ENCODE measurements around the gene PSMB8.

Gene PSMB8

GRCh38 chr6:32857156-32857891 is 13.5 kb upstream of the PSMB8 start:
- no peak overlapping the region for H3K4me2 ChIP-seq (ENCODE audit: low read length)
- no peaks in the 10 kb centered on the region for H3K36me3 ChIP-seq (ENCODE audit: control insufficient read depth, insufficient read depth, low read length)
- H3K27ac ChIP-seq, result no peak overlapping the region
- H3K4me1 ChIP-seq, result peaks cover 5% of the 10 kb centered on the region
- H2AFZ ChIP-seq, result no peak overlapping the region
- H3K4me3 ChIP-seq (ENCODE audit: low read depth, low read length), result no peak overlapping the region
- H3K9ac ChIP-seq, result no peak overlapping the region
- H3K9me3 ChIP-seq (ENCODE audit: control insufficient read depth, low read length), result no peaks in the 10 kb centered on the region
- no peaks in the 10 kb centered on the region for H3K79me2 ChIP-seq
- TF ChIP-seq, protein P1, sequence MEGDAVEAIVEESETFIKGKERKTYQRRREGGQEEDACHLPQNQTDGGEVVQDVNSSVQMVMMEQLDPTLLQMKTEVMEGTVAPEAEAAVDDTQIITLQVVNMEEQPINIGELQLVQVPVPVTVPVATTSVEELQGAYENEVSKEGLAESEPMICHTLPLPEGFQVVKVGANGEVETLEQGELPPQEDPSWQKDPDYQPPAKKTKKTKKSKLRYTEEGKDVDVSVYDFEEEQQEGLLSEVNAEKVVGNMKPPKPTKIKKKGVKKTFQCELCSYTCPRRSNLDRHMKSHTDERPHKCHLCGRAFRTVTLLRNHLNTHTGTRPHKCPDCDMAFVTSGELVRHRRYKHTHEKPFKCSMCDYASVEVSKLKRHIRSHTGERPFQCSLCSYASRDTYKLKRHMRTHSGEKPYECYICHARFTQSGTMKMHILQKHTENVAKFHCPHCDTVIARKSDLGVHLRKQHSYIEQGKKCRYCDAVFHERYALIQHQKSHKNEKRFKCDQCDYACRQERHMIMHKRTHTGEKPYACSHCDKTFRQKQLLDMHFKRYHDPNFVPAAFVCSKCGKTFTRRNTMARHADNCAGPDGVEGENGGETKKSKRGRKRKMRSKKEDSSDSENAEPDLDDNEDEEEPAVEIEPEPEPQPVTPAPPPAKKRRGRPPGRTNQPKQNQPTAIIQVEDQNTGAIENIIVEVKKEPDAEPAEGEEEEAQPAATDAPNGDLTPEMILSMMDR (IDR thresholded peaks at IDR 0.05), result no peak
- H3K27me3 ChIP-seq (ENCODE audit: control insufficient read depth, insufficient read depth, low read length), result no peaks in the 10 kb centered on the region

- H3K9ac ChIP-seq, result no peak overlapping the region
These were observed 11.8 kb upstream of the PSMB8 start for GRCh38 chr6:32855467-32856174.

GRCh38 chr6:32854376-32855178 is 10.7 kb upstream of the PSMB8 start:
- Histone ChIP-seq H3K4me1 (peaks cover 5% of the 10 kb centered on the region), H2AFZ (peak overlapping the region; percentile 99), H3K9ac (no peak overlapping the region), H3K9me3 (ENCODE audit: control insufficient read depth, low read length) (no peaks in the 10 kb centered on the region), H3K79me2 (no peaks in the 10 kb centered on the region), H3K27ac (peak overlapping the region; percentile 93), H3K4me2 (ENCODE audit: low read length) (peak overlapping the region; percentile 100), H3K4me3 (ENCODE audit: low read depth, low read length) (peak overlapping the region; percentile 89), H3K27me3 (ENCODE audit: control insufficient read depth, insufficient read depth, low read length) (no peaks in the 10 kb centered on the region), H3K36me3 (ENCODE audit: control insufficient read depth, insufficient read depth, low read length) (no peaks in the 10 kb centered on the region)
- TF ChIP-seq, protein P1 (IDR thresholded peaks at IDR 0.05), result no peak

More at GRCh38 chr6:32855467-32856174, 11.8 kb upstream of the PSMB8 start:
- Histone ChIP-seq H3K4me3 (ENCODE audit: low read depth, low read length) (no peak overlapping the region), H3K36me3 (ENCODE audit: control insufficient read depth, insufficient read depth, low read length) (no peaks in the 10 kb centered on the region), H3K9me3 (ENCODE audit: control insufficient read depth, low read length) (no peaks in the 10 kb centered on the region), H3K4me1 (peaks cover 5% of the 10 kb centered on the region), H2AFZ (no peak overlapping the region), H3K27ac (no peak overlapping the region), H3K27me3 (ENCODE audit: control insufficient read depth, insufficient read depth, low read length) (no peaks in the 10 kb centered on the region), H3K4me2 (ENCODE audit: low read length) (no peak overlapping the region), H3K79me2 (no peaks in the 10 kb centered on the region)
- TF ChIP-seq, protein P1 (IDR thresholded peaks at IDR 0.05), result no peak

DNA sequence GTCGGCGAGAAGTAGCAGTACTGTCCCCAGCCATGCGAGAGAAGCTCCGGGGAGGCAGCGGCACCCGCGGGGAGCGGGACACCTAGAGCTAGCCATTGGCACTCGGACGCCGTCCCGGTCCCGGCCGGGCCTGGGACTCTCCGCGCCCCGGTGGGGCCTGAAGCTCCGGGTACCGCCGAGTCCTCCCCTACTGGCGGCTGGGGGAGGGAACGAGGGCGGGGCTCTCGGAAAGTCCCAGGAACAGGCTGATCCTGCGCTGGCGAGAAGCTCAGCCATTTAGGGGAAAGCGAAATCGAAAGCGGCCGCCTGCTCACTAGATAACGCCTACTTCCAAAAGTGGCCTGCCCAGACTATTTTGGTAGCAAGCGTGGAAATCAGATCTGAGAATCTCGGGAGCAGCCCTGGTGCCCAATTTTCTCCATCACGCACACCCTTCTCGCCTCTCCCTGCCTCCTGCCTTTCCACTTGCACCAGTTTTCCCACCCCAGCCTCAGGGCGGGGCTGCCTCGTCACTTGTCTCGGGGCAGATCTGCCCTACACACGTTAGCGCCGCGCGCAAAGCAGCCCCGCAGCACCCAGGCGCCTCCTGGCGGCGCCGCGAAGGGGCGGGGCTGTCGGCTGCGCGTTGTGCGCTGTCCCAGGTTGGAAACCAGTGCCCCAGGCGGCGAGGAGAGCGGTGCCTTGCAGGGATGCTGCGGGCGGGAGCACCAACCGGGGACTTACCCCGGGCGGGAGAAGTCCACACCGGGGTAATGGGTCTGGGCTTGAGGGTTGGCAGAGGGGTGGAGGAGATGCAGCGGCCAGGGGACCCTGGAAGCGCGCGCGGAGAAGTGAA is 9.9 kb upstream of the PSMB8 start, which contains the start of the genes PSMB9 and TAP1:
TSS of gene PSMB9 (plus strand) at position 652 of the 835 bp plus-strand sequence. CDS start at position 690, 38 bp downstream.
TSS of gene TAP1 (minus strand) at position 164 of the 835 bp plus-strand sequence. CDS start at position 96, 68 bp downstream.
- Histone ChIP-seq H3K36me3 (ENCODE audit: control insufficient read depth, insufficient read depth, low read length) (no peaks in the 10 kb centered on the region), H3K9me3 (ENCODE audit: control insufficient read depth, low read length) (no peaks in the 10 kb centered on the region), H3K4me2 (ENCODE audit: low read length) (peak within 1 kb of the TSS; percentile 100), H3K27me3 (ENCODE audit: control insufficient read depth, insufficient read depth, low read length) (no peaks in the 10 kb centered on the region), H3K27ac (peak within 1 kb of the TSS; percentile 93), H3K79me2 (no peaks in the 10 kb centered on the region), H2AFZ (peak within 1 kb of the TSS; percentile 99), H3K4me1 (peaks cover 5% of the 10 kb centered on the region), H3K4me3 (ENCODE audit: low read depth, low read length) (peak within 1 kb of the TSS; percentile 89), H3K9ac (peak within 1 kb of the TSS; percentile 16)
- TF ChIP-seq, protein P1 (IDR thresholded peaks at IDR 0.05), result peak; percentile 97
